GM23338 (cell line): Measurements from ENCODE around the gene PHC1. TPM values are rescaled to one million over a fixed set of nuclear protein-coding genes. Genes with fewer than 3 reads are reported as not detected.

Source experiments
- ATAC-seq: fragments of 200-7000 bp; cut with Tn5 transposase; 3 replicates; pipeline ENCODE4 v1.9.1; 2020
- DNase-seq: peaks from one replicate; pipeline ENCODE4 v3.0.0-alpha.2; 2015; ENCODE audit warnings: low spot score
- H2AFZ ChIP-seq: fragments of 200-600 bp; sonication (generic); 2 replicates; pipeline ENCODE4 v1.8.0; 2016; ENCODE audit warnings: antibody characterized with exemption, mild to moderate bottlenecking, moderate library complexity
- H3F3A ChIP-seq: fragments of 200-600 bp; sonication (generic); replicated peaks from 2 replicates; pipeline ENCODE4 v1.8.0; 2017; ENCODE audit warnings: antibody characterized with exemption, mixed run types, low read depth
- H3K27ac ChIP-seq: fragments of 200-600 bp; sonication (generic); 2 replicates; pipeline ENCODE4 v1.6.1; 2016; ENCODE audit warnings: low read depth
- H3K27me3 ChIP-seq: fragments of 200-600 bp; sonication (generic); 2 replicates; pipeline ENCODE4 v1.8.0; 2016; ENCODE audit warnings: mild to moderate bottlenecking, mixed run types, moderate library complexity; ENCODE audit not compliant: insufficient read depth
- H3K36me3 ChIP-seq: fragments of 200-600 bp; sonication (generic); 2 replicates; pipeline ENCODE4 v1.8.0; 2016; ENCODE audit warnings: mild to moderate bottlenecking; ENCODE audit not compliant: insufficient read depth
- H3K4me1 ChIP-seq: fragments of 200-600 bp; sonication (generic); 2 replicates; pipeline ENCODE4 v1.8.0; 2016; ENCODE audit warnings: mild to moderate bottlenecking, moderate library complexity; ENCODE audit not compliant: insufficient read depth
- H3K4me2 ChIP-seq: fragments of 200-600 bp; sonication (generic); 2 replicates; pipeline ENCODE4 v1.7.1; 2017; ENCODE audit warnings: mixed run types
- H3K4me3 ChIP-seq: fragments of 200-600 bp; sonication (generic); 2 replicates; pipeline ENCODE4 v1.6.1; 2016; ENCODE audit warnings: mixed run types
- H3K79me2 ChIP-seq: fragments of 200-600 bp; sonication (generic); replicated peaks from 2 replicates; pipeline ENCODE4 v1.8.0; 2017; ENCODE audit warnings: mild to moderate bottlenecking; ENCODE audit not compliant: insufficient read depth
- H3K9me2 ChIP-seq: fragments of 200-600 bp; sonication (generic); 2 replicates; pipeline ENCODE4 v1.8.0; 2017; ENCODE audit not compliant: insufficient read depth
- H4K20me1 ChIP-seq: fragments of 200-600 bp; sonication (generic); replicated peaks from 2 replicates; pipeline ENCODE4 v1.8.0; 2017; ENCODE audit warnings: mild to moderate bottlenecking; ENCODE audit not compliant: insufficient read depth
- H3K27ac Mint-ChIP-seq: 2 replicates; pipeline ENCODE4 v1.8.0; 2020; ENCODE audit warnings: inconsistent platforms, mild to moderate bottlenecking, moderate library complexity, mixed read lengths
- H3K27me3 Mint-ChIP-seq: 3 replicates; pipeline ENCODE4 v1.8.0; 2022; ENCODE audit warnings: low read depth, mild to moderate bottlenecking, moderate library complexity, mixed read lengths, inconsistent platforms; ENCODE audit not compliant: insufficient read depth, poor library complexity
- H3K36me3 Mint-ChIP-seq: 3 replicates; pipeline ENCODE4 v1.8.0; 2021; ENCODE audit warnings: low read depth, mild to moderate bottlenecking, inconsistent platforms, moderate library complexity, mixed read lengths
- H3K4me1 Mint-ChIP-seq: 3 replicates; pipeline ENCODE4 v1.8.0; 2020; ENCODE audit warnings: mild to moderate bottlenecking, inconsistent platforms, mixed read lengths
- H3K4me3 Mint-ChIP-seq: 3 replicates; pipeline ENCODE4 v1.8.0; 2021; ENCODE audit warnings: moderate library complexity, mild to moderate bottlenecking, inconsistent platforms, mixed read lengths
- H3K9me3 Mint-ChIP-seq: 3 replicates; pipeline ENCODE4 v1.8.0; 2020; ENCODE audit warnings: moderate library complexity, mild to moderate bottlenecking, inconsistent platforms, mixed read lengths
- CREB1 ChIP-seq: fragments of 250-450 bp; sonication (Bioruptor Pico); IDR thresholded peaks from 2 replicates; pipeline ENCODE4 v1.5.0; 2020; ENCODE audit warnings: low read depth, mild to moderate bottlenecking, moderate library complexity
- NANOG ChIP-seq: IDR thresholded peaks from 2 replicates; pipeline ENCODE4 v1.6.1; 2016; ENCODE audit warnings: antibody characterized with exemption, borderline replicate concordance
- POLR2AphosphoS5 ChIP-seq: IDR thresholded peaks from 2 replicates; pipeline ENCODE4 v1.6.1; 2016; ENCODE audit warnings: antibody characterized with exemption, low read depth
- ZNF114 ChIP-seq: fragments of 250-450 bp; sonication (Bioruptor Pico); IDR thresholded peaks from 2 replicates; pipeline ENCODE4 v1.5.0; 2020; ENCODE audit warnings: mild to moderate bottlenecking, moderate library complexity
- ZNF331 ChIP-seq: fragments of 250-450 bp; sonication (Bioruptor Pico); IDR thresholded peaks from 2 replicates; pipeline ENCODE4 v1.5.0; 2020; ENCODE audit warnings: low read depth, mild to moderate bottlenecking, moderate library complexity
- polyA plus RNA-seq: library from polyadenylated mRNA; unstranded; fragments of >200 nt; fragmentation: Nextera tagmentation; extraction: Ambion mirVana; gene quantifications from 2 replicates; pipeline ENCODE4 v1.2.1, GENCODE V29; 2016
- total RNA-seq: library from RNA; depleted of rRNA; stranded (reverse); fragments of >200 nt; shearing (Covaris generic); gene quantifications from 2 replicates; pipeline ENCODE4 v1.2.3, GENCODE V29; 2014
- TF ChIP-seq, protein P1 (sequence below): IDR thresholded peaks from 2 replicates; pipeline ENCODE4 v1.6.1; 2016; ENCODE audit warnings: antibody characterized with exemption
- TF ChIP-seq, protein P2 (sequence below): IDR thresholded peaks from one replicate; pipeline ENCODE4 v1.6.1; 2018; ENCODE audit warnings: antibody characterized with exemption; ENCODE audit not compliant: unreplicated experiment
- TF ChIP-seq, protein P3 (sequence below), 2 experiments: fragments of 200-600 bp in 1 of 2; sonication (generic) in 1 of 2; conservative IDR thresholded peaks; 2 replicates each; pipeline versions ENCODE4 v1.5.1 to v1.6.1; 2016 to 2017; ENCODE audit warnings: antibody characterized with exemption in 2 of 2, low read depth in 2 of 2, mild to moderate bottlenecking in 2 of 2, moderate library complexity in 1 of 2

The PHC1 gene
- total and polyA plus RNA-seq, 2 experiments from 2014 or later, result 303 to 1,069 TPM

DNA sequence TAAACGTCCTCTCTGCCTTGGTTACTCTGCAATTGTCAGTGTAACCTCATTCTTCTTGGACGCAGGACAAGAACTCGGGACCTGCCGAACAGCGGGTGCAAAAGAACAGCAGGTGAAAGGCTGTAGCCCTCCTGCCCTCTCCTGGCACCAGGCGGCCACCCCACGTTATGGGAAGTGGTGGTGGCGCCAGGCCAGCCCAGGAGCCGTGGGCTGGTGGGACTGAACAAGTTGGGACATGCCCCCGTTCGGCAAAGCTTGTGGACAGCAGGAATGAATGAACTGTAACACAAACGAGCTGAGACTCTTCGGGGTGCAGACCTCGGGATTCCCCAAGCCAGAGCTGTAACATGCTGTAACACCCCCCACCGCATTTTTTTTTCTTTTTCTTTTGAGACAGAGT, 41.8 kb downstream of the PHC1 start:
- Mint-ChIP-seq H3K4me1 (no peaks in the 10 kb centered on the region), H3K27me3 (no peaks in the 10 kb centered on the region), H3K27ac (no peak overlapping the region), H3K4me3 (no peak overlapping the region), H3K36me3 (peaks cover 75% of the 10 kb centered on the region), H3K9me3 (peaks cover 56% of the 10 kb centered on the region)
- Histone ChIP-seq H3K27ac (no peak overlapping the region), H3K36me3 (peaks cover 25% of the 10 kb centered on the region; the same call in 1 of the 2 replicates), H3F3A (peaks cover 3% of the 10 kb centered on the region; the same call in 1 of the 2 replicates), H2AFZ (no peak overlapping the region), H3K27me3 (no peaks in the 10 kb centered on the region), H3K79me2 (peaks cover 2% of the 10 kb centered on the region; the same call in 1 of the 2 replicates), H3K4me3 (no peak overlapping the region), H4K20me1 (no peaks in the 10 kb centered on the region), H3K4me1 (no peaks in the 10 kb centered on the region), H3K4me2 (no peak overlapping the region), H3K9me2 (no peaks in the 10 kb centered on the region)
- no peak for TF ChIP-seq ZNF114
- no peak for TF ChIP-seq POLR2AphosphoS5
- no peak for TF ChIP-seq ZNF331 (CRISPR knock-in tag)
- TF ChIP-seq, protein P1, sequence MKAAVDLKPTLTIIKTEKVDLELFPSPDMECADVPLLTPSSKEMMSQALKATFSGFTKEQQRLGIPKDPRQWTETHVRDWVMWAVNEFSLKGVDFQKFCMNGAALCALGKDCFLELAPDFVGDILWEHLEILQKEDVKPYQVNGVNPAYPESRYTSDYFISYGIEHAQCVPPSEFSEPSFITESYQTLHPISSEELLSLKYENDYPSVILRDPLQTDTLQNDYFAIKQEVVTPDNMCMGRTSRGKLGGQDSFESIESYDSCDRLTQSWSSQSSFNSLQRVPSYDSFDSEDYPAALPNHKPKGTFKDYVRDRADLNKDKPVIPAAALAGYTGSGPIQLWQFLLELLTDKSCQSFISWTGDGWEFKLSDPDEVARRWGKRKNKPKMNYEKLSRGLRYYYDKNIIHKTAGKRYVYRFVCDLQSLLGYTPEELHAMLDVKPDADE, result no peak
- no peak for TF ChIP-seq NANOG
- TF ChIP-seq CREB1 (CRISPR knock-in tag), result no peak
- TF ChIP-seq, protein P2, sequence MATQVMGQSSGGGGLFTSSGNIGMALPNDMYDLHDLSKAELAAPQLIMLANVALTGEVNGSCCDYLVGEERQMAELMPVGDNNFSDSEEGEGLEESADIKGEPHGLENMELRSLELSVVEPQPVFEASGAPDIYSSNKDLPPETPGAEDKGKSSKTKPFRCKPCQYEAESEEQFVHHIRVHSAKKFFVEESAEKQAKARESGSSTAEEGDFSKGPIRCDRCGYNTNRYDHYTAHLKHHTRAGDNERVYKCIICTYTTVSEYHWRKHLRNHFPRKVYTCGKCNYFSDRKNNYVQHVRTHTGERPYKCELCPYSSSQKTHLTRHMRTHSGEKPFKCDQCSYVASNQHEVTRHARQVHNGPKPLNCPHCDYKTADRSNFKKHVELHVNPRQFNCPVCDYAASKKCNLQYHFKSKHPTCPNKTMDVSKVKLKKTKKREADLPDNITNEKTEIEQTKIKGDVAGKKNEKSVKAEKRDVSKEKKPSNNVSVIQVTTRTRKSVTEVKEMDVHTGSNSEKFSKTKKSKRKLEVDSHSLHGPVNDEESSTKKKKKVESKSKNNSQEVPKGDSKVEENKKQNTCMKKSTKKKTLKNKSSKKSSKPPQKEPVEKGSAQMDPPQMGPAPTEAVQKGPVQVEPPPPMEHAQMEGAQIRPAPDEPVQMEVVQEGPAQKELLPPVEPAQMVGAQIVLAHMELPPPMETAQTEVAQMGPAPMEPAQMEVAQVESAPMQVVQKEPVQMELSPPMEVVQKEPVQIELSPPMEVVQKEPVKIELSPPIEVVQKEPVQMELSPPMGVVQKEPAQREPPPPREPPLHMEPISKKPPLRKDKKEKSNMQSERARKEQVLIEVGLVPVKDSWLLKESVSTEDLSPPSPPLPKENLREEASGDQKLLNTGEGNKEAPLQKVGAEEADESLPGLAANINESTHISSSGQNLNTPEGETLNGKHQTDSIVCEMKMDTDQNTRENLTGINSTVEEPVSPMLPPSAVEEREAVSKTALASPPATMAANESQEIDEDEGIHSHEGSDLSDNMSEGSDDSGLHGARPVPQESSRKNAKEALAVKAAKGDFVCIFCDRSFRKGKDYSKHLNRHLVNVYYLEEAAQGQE, result no peak
- TF ChIP-seq, protein P3, sequence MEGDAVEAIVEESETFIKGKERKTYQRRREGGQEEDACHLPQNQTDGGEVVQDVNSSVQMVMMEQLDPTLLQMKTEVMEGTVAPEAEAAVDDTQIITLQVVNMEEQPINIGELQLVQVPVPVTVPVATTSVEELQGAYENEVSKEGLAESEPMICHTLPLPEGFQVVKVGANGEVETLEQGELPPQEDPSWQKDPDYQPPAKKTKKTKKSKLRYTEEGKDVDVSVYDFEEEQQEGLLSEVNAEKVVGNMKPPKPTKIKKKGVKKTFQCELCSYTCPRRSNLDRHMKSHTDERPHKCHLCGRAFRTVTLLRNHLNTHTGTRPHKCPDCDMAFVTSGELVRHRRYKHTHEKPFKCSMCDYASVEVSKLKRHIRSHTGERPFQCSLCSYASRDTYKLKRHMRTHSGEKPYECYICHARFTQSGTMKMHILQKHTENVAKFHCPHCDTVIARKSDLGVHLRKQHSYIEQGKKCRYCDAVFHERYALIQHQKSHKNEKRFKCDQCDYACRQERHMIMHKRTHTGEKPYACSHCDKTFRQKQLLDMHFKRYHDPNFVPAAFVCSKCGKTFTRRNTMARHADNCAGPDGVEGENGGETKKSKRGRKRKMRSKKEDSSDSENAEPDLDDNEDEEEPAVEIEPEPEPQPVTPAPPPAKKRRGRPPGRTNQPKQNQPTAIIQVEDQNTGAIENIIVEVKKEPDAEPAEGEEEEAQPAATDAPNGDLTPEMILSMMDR (conservative IDR thresholded peaks at IDR 0.05; ENCODE audit: low read depth in 2 of 2), result no peak
- DNase-seq, result no peak
- ATAC-seq, result no peak

DNA sequence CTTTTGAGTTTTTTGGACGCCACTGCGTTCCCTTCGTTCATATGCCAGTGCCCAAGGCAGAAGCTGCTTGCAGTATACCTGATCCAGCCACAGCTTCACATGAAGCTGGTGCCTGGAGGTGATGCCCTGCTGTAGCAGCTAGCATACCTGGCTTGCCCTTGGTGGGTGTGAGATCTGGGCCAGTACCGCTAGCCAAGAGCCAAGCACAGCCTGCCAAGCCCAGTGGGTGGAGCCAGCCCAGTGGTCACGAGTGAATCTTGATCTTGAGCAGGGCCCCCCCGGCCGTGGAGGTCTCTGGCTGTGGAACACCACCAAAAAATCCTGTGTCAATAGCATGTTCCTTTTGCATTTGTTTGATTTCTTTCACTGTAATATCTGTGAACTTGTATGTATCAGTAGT, 42.5 kb downstream of the PHC1 start:
- Mint-ChIP-seq H3K27me3 (no peaks in the 10 kb centered on the region), H3K36me3 (peaks cover 75% of the 10 kb centered on the region), H3K4me1 (no peaks in the 10 kb centered on the region), H3K9me3 (peaks cover 53% of the 10 kb centered on the region), H3K27ac (no peak overlapping the region), H3K4me3 (no peak overlapping the region)
- H2AFZ ChIP-seq, result no peak overlapping the region
- no peak for DNase-seq
- H3K79me2 ChIP-seq, result no peaks in the 10 kb centered on the region
- H3K27me3 ChIP-seq, result no peaks in the 10 kb centered on the region
- H3F3A ChIP-seq, result peaks cover 3% of the 10 kb centered on the region; the same call in 1 of the 2 replicates
- ATAC-seq, result no peak
- peaks cover 25% of the 10 kb centered on the region; the same call in 1 of the 2 replicates for H3K36me3 ChIP-seq
- no peaks in the 10 kb centered on the region for H3K4me1 ChIP-seq
- no peaks in the 10 kb centered on the region for H3K9me2 ChIP-seq
- no peaks in the 10 kb centered on the region for H4K20me1 ChIP-seq
- H3K4me2 ChIP-seq, result no peak overlapping the region
- H3K4me3 ChIP-seq, result no peak overlapping the region
- no peak overlapping the region for H3K27ac ChIP-seq
- TF ChIP-seq ZNF331 (CRISPR knock-in tag), result no peak
- TF ChIP-seq POLR2AphosphoS5, result no peak
- TF ChIP-seq, protein P1, result no peak
- TF ChIP-seq, protein P2, result no peak
- TF ChIP-seq CREB1 (CRISPR knock-in tag), result no peak
